ENCODE results near the gene LY6G5B. TPM values are rescaled to one million over a fixed set of nuclear protein-coding genes. Genes with fewer than 3 reads are reported as not detected.
A peak's percentile ranks its signal among the peaks of the same experiment; 100 is the strongest.

The LY6G5B gene
- total RNA-seq, 1 donor from 2014 or later: 2.8 TPM

Small RNAs within 50 kb of the gene (microRNA-seq; reads per million reads assigned to microRNA genes)
- gene MIR4646 (0.73 reads per million), gene MIR6832 (not detected)

Small RNAs within 50 kb of the gene (small RNA-seq; reads per million reads assigned to genes)
- gene LY6G6D (not detected), gene MIR4646 (not detected), gene MIR6832 (not detected), gene RF00019 (not detected), gene SNORA38 (5.5 reads per million, percentile 94 among the genes with 10 or more reads in this experiment)

Other genes with a start within 250 kb of the LY6G5B start
- gene MICB, start 171.8 kb upstream of the LY6G5B start, total RNA-seq (ENCODE audit: low replicate concordance): 8.1 and 9.1 TPM in 2 replicates
- gene MCCD1, start 141.0 kb upstream of the LY6G5B start, total RNA-seq (ENCODE audit: low replicate concordance): not detected in 2 replicates
- gene DDX39B, start 128.0 kb upstream of the LY6G5B start, total RNA-seq (ENCODE audit: low replicate concordance): 493 and 913 TPM in 2 replicates
- gene ATP6V1G2, start 123.4 kb upstream of the LY6G5B start, total RNA-seq (ENCODE audit: low replicate concordance): 6.8 and 8.8 TPM in 2 replicates
- gene NFKBIL1, start 122.4 kb upstream of the LY6G5B start, total RNA-seq (ENCODE audit: low replicate concordance): 8.6 and 30.3 TPM in 2 replicates
- gene LTA, start 97.7 kb upstream of the LY6G5B start, total RNA-seq (ENCODE audit: low replicate concordance): not detected in 2 replicates
- 0.19 TPM in 1 of 2 replicates, not detected in the other for gene TNF, start 94.4 kb upstream of the LY6G5B start, total RNA-seq (ENCODE audit: low replicate concordance)
- gene LTB, start 87.6 kb upstream of the LY6G5B start, total RNA-seq (ENCODE audit: low replicate concordance): 0.15 TPM in 1 of 2 replicates, not detected in the other
- gene LST1, start 83.7 kb upstream of the LY6G5B start, total RNA-seq (ENCODE audit: low replicate concordance): not detected in 2 replicates
- not detected in 2 replicates for gene NCR3, start 77.0 kb upstream of the LY6G5B start, total RNA-seq (ENCODE audit: low replicate concordance)
- gene AIF1, start 54.7 kb upstream of the LY6G5B start, total RNA-seq (ENCODE audit: low replicate concordance): not detected in 2 replicates
- 55.5 and 138 TPM in 2 replicates for gene PRRC2A, start 49.3 kb upstream of the LY6G5B start, total RNA-seq (ENCODE audit: low replicate concordance)
- gene BAG6, start 17.3 kb upstream of the LY6G5B start, total RNA-seq (ENCODE audit: low replicate concordance): 171 and 310 TPM in 2 replicates
- 2.6 and 4.2 TPM in 2 replicates for gene APOM, start 14.1 kb upstream of the LY6G5B start, total RNA-seq (ENCODE audit: low replicate concordance)
- 14.6 and 17.1 TPM in 2 replicates for gene C6orf47, start 9.2 kb upstream of the LY6G5B start, total RNA-seq (ENCODE audit: low replicate concordance)
- 20.2 and 21.0 TPM in 2 replicates for gene GPANK1, start 5.0 kb upstream of the LY6G5B start, total RNA-seq (ENCODE audit: low replicate concordance)
- 126 and 190 TPM in 2 replicates for gene CSNK2B, start 3.9 kb upstream of the LY6G5B start, total RNA-seq (ENCODE audit: low replicate concordance)
- 0.09 TPM in 1 of 2 replicates, not detected in the other for gene LY6G5C, start 11.1 kb downstream of the LY6G5B start, total RNA-seq (ENCODE audit: low replicate concordance)
- 21.3 and 45.0 TPM in 2 replicates for gene ABHD16A, start 33.3 kb downstream of the LY6G5B start, total RNA-seq (ENCODE audit: low replicate concordance)
- gene LY6G6F, start 36.9 kb downstream of the LY6G5B start, total RNA-seq (ENCODE audit: low replicate concordance): not detected in 2 replicates
- gene LY6G6D, start 45.4 kb downstream of the LY6G5B start, total RNA-seq (ENCODE audit: low replicate concordance): 0.90 TPM in 1 of 2 replicates, not detected in the other
- not detected in 2 replicates for gene LY6G6C, start 51.8 kb downstream of the LY6G5B start, total RNA-seq (ENCODE audit: low replicate concordance)
- gene MPIG6B, start 53.4 kb downstream of the LY6G5B start, total RNA-seq (ENCODE audit: low replicate concordance): not detected in 2 replicates
- 94.3 and 202 TPM in 2 replicates for gene DDAH2, start 59.3 kb downstream of the LY6G5B start, total RNA-seq (ENCODE audit: low replicate concordance)
- gene CLIC1, start 66.6 kb downstream of the LY6G5B start, total RNA-seq (ENCODE audit: low replicate concordance): 234 and 307 TPM in 2 replicates
- 45.5 and 50.9 TPM in 2 replicates for gene MSH5, start 70.0 kb downstream of the LY6G5B start, total RNA-seq (ENCODE audit: low replicate concordance)
- 10.1 and 11.9 TPM in 2 replicates for gene SAPCD1, start 92.7 kb downstream of the LY6G5B start, total RNA-seq (ENCODE audit: low replicate concordance)
- gene VWA7, start 107.4 kb downstream of the LY6G5B start, total RNA-seq (ENCODE audit: low replicate concordance): 0.15 and 0.34 TPM in 2 replicates
- 34.1 and 66.8 TPM in 2 replicates for gene VARS1, start 125.8 kb downstream of the LY6G5B start, total RNA-seq (ENCODE audit: low replicate concordance)
- 105 and 125 TPM in 2 replicates for gene LSM2, start 137.0 kb downstream of the LY6G5B start, total RNA-seq (ENCODE audit: low replicate concordance)
- 0.49 and 1.2 TPM in 2 replicates for gene HSPA1L, start 145.3 kb downstream of the LY6G5B start, total RNA-seq (ENCODE audit: low replicate concordance)
- gene HSPA1A, start 145.6 kb downstream of the LY6G5B start, total RNA-seq (ENCODE audit: low replicate concordance): 36.0 and 84.3 TPM in 2 replicates
- 35.3 and 65.1 TPM in 2 replicates for gene HSPA1B, start 157.8 kb downstream of the LY6G5B start, total RNA-seq (ENCODE audit: low replicate concordance)
- 17.4 and 30.3 TPM in 2 replicates for gene NEU1, start 192.8 kb downstream of the LY6G5B start, total RNA-seq (ENCODE audit: low replicate concordance)
- gene SLC44A4, start 209.0 kb downstream of the LY6G5B start, total RNA-seq (ENCODE audit: low replicate concordance): 0.32 and 0.93 TPM in 2 replicates
- 93.3 and 189 TPM in 2 replicates for gene EHMT2, start 227.7 kb downstream of the LY6G5B start, total RNA-seq (ENCODE audit: low replicate concordance)
- gene ZBTB12, start 232.1 kb downstream of the LY6G5B start, total RNA-seq (ENCODE audit: low replicate concordance): 8.4 and 25.6 TPM in 2 replicates

All from neural progenitor cell (in vitro differentiated cells).